NCI-H146 treated with DMSO at 0.1 percent for 48 hours (cell line): Measurements from ENCODE around the gene ERN1.

Source experiments
- DNase-seq: peaks from one replicate; lab custom pipeline; 2025; ENCODE audit not compliant: unreplicated experiment; lab: John Stamatoyannopoulos, UW

The ERN1 gene

DNA sequence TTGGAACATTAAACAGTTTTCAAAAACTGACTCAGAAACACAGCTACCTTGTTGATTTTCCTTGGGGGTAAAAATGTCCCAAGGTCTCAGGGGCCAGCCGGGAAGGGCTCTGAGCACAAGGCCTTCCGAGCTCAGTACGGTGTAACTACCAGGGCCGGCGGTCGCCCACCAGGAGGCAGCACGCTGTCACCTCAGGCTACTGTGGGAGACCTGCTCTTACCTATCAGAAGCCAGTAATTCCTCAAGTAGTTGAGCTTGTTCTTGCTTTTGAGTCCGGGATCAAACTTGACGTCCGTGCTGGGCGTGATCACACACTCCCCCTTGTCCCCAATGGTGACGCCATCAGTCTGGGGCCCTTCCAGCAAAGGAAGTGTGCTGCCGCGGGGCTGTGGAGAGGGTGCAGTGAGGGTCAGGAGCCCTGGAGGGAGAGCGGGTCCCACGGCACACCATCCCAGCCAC, 66.1 kb downstream of the ERN1 start:
- no peak for DNase-seq

DNA sequence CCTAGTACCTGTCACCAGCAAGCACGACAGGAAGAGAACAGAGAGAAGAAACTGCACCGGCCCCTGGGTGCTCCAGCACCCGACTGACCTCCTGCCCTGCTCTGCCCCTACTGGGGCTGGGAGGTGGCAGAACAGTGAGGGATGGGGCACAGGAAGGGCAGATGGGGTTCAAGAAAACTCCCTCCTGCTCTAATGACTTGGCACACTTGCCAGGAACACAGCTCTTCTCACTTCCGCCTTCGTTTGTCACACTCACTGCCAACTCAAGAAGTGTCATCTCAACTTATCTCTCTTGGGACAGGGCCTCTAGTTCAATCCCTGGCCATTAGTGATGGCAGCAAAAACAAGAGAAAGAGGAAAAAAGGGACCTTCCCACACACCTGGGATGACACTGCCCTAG, 66.9 kb downstream of the ERN1 start:
- DNase-seq, result no peak

DNA sequence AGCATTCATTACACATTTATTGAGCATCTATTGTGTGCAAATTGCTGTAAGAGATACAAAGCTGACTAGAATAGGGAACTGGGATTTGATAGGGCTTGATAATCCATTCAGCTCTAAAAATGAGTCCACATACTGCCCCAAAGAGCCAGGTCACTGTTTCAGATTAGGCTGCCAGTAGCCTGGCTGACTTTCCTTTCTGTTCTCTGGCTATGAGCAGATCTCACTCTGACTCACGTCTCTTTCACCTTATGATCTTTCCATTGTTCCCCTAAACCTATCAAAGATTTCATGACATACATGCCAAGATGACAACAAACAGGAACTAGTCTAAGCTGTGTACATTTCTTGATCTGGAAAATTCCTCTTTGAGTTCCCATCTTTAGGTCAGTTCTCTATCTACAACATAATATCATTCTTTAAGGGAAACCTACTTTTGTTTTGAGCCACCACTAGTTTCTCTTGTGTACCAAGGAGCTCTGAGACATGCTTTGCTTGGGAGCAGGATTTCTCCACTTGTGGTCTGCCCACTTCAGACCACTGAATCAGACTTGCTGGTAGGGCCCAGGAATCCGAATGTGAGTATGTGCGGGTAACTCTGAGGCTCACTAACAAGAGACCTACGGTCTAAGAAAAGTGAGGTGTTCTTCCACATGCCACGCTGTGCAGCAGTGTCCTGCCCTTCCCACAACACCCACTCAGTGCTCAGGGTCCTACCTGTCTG, 68.6 kb downstream of the ERN1 start:
- no peak for DNase-seq

DNA sequence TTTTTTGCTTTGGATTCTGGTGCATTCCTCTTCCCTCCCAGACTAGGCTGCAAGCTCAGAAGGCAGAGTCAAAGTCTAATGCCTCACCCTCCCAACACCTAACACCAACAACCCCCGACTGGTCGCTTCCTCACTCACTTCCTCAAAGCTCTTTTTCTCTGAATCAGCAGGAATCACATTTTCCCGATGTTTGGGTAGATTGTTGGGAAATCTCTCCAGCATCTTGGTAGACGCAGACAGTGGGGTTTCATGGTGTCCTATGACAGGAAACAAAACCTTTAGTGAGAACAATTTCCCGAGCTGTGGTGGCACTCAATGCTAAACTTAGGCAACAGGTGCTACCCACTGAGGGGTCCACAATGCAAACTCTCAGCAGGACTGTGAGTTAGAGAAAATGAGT, 69.6 kb downstream of the ERN1 start:
- DNase-seq, result no peak

DNA sequence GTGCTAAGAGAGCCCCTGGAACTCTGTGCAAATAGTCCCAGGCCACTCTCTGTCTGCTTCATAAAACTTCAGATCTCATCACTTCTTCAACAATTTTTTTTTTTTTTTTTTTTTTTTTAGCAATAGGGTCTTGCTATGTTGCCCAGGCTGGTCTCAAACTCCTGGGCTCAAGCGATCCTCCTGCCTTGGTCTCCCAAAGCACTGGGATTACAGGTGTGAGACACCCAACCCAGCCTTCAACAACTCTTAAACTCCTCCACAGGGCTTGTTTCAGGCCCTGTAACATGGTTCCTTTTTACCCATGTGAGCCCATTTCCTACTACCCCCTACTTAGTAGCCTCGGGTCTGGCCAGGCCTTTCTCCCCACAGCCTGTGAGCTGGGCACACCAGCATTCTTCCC, 70.2 kb downstream of the ERN1 start:
- DNase-seq, result no peak

DNA sequence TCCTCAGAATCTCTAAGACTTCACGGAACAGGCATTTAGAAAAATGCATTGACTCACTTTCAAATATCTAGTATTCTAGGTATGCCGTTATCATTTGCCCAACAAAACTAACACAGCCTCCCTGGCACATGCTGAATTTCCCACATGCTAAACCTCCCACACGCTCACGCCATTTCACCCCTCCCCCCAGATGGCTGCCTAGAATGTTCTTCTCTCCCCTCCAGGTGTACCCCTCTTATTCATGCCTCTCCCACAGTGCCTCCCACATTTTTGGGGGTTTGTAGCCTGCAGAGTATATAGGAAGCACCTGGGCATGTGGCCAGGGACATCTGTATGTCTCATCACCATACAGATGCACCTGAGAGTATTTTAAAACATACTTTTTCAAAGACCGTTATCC, 71.3 kb downstream of the ERN1 start:
- DNase-seq, result no peak

DNA sequence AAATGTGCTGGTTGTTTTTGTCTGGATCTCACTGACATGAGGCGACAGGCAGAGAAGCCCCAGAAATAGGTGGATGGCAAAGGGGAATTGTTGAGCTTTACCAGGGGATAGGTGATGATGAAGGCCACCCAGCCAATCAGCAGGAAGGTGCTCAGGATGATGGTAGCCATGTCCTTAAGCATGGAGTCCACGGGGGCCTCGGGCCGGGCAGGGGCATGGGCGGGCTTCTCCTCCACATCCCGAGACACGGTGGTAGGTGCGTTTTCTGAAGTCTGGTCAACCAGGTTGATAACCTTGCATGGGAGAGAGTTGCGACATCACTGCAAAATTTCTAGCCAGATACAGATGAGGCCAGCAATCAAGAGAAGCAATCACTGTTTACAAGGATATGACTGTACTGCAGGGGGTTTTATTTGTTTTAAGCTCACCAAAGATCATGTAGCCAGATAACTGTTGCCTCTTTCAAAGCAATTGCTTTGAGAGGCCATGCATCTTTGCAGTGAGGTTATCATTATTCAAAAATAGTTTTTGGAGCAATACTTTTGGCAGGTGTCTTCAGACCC, 72.2 kb downstream of the ERN1 start:
- DNase-seq, result no peak

DNA sequence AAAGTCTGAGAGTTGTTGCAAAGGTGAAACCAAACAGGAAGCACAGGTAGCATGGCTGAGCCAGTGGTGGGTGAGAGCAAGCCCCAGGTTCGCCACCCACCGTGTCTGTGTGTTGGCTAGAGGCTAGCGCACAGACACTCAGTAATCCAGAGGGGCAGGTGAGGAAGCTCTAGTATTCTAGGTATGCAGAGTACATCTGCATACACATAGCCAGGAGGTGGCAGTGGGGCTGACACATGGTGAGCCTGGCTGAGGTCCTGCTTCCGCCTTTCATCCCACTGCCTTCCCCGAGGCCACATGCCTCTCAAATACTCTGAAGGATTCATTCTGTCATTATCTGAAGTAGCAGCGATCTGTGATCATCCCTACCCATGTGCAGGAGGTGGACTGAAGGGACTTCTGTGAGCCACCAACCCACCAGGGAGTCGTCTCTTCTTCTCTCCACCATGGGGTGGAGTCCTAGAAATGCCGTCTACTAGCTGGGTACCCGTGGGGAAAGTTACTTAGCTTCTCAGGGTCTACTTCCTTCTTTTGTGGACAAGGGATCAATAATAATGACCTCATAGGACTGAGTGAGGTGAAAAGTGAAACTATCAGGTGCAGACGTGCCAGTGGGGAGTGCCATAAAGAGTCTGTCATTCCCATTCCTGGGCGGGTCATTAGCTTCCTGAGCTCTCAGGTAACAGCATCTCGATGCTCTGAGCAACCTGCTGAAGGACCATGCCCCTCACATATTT, 73.5 kb downstream of the ERN1 start:
- DNase-seq, result peak; percentile 55

DNA sequence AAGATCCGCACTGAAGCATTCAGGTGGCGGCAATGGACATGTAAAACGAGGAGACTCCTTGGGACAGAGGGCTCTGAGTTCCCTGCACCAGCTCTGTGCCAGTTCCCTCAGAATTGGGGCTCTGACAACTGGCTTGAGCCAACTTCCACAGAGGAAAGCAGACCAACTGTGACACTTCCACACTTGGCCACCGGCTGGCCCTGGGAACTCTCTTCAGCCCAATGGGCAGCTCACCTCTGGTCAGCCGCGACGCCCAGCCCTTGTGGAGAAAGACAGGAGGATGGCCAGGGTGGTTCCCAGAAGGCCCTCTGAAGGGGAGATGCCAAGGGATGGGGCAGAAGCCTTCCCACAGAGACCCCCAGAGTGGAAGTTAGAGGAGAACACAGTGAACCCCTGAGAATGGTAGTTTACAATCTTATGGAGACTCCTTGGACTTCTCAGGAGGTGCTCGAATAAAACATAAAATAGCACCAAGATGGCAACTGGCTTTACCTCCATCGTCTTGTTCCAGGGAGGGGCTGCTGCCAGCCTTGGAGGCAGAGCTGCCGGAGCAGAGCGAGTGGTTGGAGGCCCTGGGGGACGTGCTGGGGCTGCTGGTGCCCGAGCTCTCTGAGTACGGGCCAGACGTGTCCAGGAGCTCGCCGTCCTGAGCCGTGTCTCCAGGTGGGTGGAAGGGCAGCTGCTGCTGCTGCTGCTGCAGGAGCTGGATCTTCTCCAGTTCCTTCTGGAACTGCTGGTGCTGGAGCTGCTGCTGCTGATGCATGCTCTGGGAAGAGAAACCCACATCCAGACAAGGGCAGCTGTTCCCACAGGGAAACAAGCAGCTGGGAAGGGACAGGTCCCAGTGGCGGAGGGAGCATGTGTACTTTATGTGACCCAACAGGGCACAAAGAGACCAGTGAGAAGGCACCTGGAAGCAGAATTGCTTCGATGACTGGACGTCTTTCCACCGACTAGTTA, 74.5 kb downstream of the ERN1 start:
- DNase-seq, result no peak

DNA sequence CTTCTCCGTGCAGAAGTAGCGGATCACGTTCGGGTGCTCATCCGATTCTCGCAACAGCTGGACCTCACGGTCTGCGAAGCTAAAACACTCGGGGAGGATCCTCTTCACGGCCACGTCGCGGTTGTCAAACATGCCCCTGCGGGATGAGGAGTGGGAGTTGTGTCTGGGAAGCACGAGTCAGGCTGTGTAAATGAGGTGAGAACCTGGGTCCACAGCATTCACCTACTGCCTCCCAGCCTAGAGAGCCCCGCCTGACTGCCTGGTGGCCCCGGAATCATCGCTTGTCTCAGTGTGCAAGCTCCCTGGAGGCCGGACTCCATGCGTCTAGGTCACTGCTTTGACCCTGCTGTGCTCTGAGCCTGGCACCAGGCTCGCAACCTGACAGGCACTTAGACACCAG, 75.6 kb downstream of the ERN1 start:
- no peak for DNase-seq

DNA sequence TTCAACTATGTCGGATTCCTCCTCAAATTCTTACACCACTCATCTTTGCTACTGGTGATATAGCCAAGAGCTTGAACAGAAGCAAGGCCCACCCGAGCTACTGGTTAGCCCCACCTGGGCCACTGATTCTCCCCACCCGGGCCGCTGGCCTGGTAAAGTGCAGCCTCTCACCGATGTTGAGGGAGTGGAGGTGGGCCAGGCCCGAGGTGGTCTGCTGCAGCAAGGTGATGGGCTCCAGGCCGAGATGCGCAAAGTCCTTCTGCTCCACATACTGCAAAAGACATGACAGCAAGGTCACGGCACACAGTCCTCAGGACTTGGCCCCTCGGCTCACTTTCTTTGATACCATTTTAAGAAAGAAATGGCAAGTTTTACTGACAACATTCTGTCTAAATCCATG, 76.8 kb downstream of the ERN1 start:
- no peak for DNase-seq

DNA sequence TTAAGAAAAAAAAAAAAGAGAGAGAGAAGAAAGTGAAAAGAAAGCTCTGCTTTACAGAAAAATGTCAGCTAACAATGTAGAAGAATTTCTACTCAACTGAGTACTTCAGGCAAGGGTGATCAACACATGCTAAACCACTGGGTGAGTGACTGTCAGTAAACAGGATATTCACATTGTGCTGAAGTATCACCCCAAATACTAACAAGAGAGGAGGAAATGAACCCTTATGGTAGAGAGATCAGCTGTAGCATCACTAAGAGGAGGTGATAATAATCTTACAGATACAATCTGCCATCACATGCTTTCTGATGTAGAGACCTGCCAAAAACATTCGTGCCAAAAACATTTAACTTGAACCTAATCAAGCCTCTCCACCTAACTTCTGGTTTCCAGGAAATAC, 78.8 kb downstream of the ERN1 start:
- DNase-seq, result no peak

DNA sequence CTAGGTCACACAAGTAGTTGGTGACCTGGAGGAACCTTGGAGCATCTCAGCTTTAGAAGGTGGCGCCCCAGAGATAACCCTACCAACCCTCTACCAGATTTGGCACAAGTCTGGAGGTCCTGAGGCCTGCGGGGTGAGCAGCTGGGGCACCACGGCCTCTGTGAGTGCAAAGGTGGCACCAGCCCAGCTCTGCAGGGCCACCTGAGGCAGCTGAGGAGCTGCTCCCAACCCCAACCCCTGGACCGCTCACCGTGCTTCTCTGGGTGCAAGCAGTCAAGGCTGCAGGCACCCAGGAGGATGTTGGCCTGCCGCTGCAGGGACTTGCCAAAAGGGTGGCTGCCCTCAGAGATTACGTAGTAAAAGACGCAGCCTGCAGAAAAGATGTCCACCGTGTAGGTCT, 81.1 kb downstream of the ERN1 start:
- no peak for DNase-seq

DNA sequence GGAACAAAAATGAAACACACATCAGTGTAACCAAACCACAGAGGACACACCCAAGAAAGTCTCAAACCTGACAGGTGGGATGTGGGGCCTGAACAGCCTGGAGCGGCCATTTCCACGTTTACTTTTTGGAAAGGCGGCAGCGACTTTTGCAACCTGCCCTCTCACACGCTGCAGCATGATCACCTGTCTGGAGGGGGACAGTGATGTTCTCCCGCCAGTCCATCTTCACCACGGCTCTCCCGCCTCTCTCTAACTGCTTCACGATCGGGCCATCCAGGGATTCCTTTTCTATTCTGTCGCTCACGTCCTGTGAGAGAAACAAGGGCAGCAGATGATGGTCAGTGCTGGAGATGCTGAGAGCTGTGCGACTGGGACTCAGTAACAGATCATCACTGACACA, 84.8 kb downstream of the ERN1 start:
- DNase-seq, result no peak

DNA sequence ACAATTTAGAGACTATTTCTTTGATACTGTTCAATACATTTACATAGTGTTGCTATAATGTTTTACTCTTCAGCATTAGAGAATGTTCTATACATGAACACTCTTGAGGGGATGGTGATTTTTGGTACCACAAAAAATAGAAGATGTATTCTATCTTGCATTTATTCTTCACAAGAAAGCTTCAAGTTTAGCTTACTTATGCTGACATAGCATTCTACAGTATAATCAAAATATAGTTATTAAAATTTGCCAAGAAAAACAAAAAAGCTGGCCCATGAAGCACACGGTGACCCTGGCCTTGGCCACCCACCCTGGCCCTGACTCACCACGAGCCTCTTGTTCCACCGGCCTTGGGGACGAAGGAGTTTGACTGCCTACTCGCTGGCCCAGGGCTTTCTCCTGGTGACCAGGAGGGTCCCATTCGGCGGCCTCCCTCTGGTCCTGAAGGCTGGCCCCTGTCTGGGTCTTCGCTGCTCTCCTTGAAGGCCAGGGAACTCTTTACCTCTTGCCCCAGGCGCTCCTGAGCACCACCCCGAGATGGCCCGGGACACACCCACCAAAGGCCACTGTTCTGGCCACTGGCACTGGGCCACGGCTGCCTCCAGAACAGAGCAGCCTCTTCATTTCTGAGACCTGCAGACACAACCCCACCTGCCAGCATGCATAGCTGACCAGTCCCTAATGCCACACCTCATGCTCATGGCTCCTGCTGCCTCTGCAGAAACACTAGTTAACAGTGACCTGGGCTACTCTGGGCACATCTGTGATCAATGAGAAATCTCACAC, 87.1 kb downstream of the ERN1 start:
- no peak for DNase-seq

DNA sequence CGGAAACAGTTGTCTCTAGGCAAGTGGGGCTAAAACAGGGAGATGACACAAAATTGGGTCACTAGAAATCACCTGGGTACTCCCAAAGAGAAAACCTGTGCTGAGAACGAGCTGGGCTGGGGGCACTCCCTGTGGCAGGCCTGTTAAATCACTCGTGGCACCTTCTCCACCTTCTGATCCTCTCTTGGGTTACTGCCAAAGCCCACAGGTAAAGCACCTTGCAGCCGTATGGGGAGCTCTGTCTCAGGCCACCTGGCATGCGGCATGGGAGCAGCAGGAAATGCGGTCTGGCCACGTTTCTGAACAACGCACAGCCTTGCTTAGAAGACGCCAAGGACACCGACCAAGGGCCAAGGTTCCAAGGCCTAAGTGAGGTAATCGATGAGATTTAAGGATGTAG, 88.0 kb downstream of the ERN1 start:
- DNase-seq, result no peak

DNA sequence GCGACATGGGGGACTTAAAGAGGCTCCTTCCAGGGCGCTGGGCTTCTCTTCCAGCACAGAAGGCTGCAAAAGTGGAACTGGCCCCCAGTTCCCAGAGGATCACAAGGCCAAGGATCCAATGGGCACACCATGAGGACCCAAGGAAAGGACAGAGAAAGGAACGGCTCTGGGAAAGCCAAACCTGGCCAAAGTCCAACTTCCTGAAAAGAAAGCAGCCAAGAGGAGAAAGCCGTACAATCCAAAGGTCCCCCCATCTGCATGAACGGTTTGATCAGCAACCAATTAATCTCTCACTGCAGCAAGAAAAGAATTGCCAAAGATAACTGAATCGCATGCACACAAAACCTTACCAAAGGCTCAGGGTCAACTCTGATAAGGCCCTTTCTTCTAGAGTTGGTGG, 89.7 kb downstream of the ERN1 start:
- no peak for DNase-seq

DNA sequence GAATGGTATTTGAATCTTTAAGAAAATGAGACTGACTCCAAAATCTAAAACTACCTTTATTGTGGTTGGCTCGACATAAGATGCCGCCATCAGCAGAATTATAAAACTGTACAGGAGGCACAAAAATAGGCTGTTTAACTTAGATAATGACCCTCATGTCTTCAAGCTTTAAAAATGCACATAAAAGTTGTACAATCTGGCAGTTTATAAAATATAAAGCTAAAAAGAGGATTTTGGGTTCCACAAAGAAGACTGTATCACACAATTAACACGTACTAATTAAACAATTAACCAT, 90.9 kb downstream of the ERN1 start:
- no peak for DNase-seq

DNA sequence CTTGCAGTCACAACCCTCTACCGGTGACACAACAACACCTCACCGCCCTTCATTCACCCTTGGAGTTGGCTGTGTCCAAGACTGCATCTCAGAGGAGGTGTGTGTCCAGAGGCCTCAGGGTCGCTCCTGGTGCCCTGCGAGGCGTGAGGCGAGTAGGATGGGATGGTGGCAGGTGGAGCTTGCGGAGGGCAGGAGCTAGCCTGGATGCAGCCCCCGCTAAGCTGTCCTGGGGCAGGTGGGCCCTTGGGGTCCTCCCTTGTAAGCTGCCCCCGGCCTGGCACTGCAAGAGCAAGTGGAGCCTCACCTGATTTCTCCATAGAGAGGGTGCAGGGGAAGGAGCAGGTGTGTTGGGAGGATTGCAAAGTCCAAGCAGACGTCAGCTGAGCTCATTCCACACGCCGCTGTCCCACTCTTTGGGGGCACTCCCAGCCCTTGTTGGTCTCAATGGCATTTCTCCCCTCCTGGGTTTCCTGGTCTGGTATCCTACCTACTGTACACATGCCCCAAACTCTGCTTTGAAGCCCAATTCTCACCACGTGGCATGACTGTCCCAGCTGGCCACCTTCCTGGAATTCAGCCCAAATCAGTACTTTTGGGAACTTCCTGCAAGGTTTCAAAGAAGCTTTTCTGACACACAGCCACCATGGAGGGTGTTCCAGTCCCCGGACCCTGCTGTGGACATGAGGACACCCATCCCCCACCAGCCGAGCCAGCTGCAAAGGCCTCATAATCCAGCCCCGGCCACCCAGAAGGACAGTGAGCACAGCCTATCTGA, 91.4 kb downstream of the ERN1 start:
- DNase-seq, result no peak

DNA sequence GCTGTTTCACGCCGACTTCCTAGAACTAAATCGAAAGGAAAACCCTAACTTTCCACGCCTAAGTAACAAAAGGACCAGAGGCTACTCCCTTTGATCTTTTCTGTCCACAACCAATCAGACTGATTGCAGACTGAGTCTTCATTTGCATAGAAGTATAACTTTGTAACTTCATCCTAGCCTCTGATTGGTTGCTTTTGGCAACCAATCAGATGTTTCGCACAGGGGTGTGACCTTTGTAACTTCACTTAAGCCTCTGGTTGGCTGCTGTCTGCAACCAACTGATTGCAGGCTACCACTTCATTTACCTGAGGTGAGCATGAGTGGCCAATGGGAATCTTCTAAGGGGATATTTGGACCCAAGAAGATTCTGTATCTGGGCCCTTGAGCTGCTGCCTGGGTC, 92.1 kb downstream of the ERN1 start:
- no peak for DNase-seq
